Hematopoietic multipotent progenitor cell treated with erythropoietin and hydrocortisone succinate and interleukin-3 and kit ligand, for 17 days (in vitro differentiated cells): ENCODE results near the gene SCFD1.
"Not testable (repeated sequence)": the region's sequence is repeated elsewhere in the genome, so short reads cannot be mapped to it uniquely, and the experiment has no call there.

Source experiments
- DNase-seq: peaks from one replicate; pipeline ENCODE4 v3.0.0-alpha.2; 2015; ENCODE audit warnings: low spot score

SCFD1 gene

GRCh38 chr14:30621940-30622830 is at the start of gene SCFD1:
TSS of gene SCFD1 (plus strand) at chr14:30622319. CDS start at chr14:30622339, 20 bp downstream.
- peak; percentile 92 for DNase-seq

GRCh38 chr14:30572771-30573170 is 49.3 kb upstream of the SCFD1 start:
- no peak for DNase-seq

GRCh38 chr14:30573226-30573814 is 48.8 kb upstream of the SCFD1 start:
- no peak for DNase-seq

- no peak for DNase-seq
Observed at GRCh38 chr14:30573966-30574365, 48.2 kb upstream of the SCFD1 start.

GRCh38 chr14:30574777-30575176 is 47.3 kb upstream of the SCFD1 start:
- DNase-seq: not testable (repeated sequence)

- DNase-seq: not testable (repeated sequence)
Observed at GRCh38 chr14:30576333-30576732, 45.8 kb upstream of the SCFD1 start.

GRCh38 chr14:30580616-30581282 is 41.4 kb upstream of the SCFD1 start:
- DNase-seq: no peak

- no peak for DNase-seq
Observed at GRCh38 chr14:30581283-30581625, 40.9 kb upstream of the SCFD1 start.

- no peak for DNase-seq
Observed at GRCh38 chr14:30582376-30582775, 39.7 kb upstream of the SCFD1 start.

- no peak for DNase-seq
Observed at GRCh38 chr14:30584058-30584630, 38.0 kb upstream of the SCFD1 start.

- DNase-seq: no peak
Observed at GRCh38 chr14:30585204-30585603, 36.9 kb upstream of the SCFD1 start.

- no peak for DNase-seq
Observed at GRCh38 chr14:30587141-30587540, 35.0 kb upstream of the SCFD1 start.

GRCh38 chr14:30588873-30589272 is 33.2 kb upstream of the SCFD1 start:
- no peak for DNase-seq

- no peak for DNase-seq
Observed at GRCh38 chr14:30596935-30597334, 25.2 kb upstream of the SCFD1 start.

GRCh38 chr14:30597504-30597903 is 24.6 kb upstream of the SCFD1 start:
- no peak for DNase-seq

- no peak for DNase-seq
Observed at GRCh38 chr14:30600922-30601918, 20.9 kb upstream of the SCFD1 start.

GRCh38 chr14:30603402-30603801 is 18.7 kb upstream of the SCFD1 start:
- DNase-seq: no peak

GRCh38 chr14:30604696-30605095 is 17.4 kb upstream of the SCFD1 start:
- DNase-seq: not testable (repeated sequence)

GRCh38 chr14:30607156-30607780 is 14.9 kb upstream of the SCFD1 start:
- DNase-seq: no peak

- no peak for DNase-seq
Observed at GRCh38 chr14:30608533-30609006, 13.5 kb upstream of the SCFD1 start.
